Raji (cell line): ENCODE results near the gene SCN9A.

Experiments
- POLR2A ChIP-seq: IDR thresholded peaks from 2 replicates; pipeline ENCODE4 v1.6.1; 2011; ENCODE audit warnings: low read depth, low read length, control low read depth; ENCODE audit not compliant: insufficient read depth

SCN9A gene

GRCh38 chr2:166148500-166149400 is 227.0 kb downstream of the SCN9A start:
- no peak for TF ChIP-seq POLR2A

DNA sequence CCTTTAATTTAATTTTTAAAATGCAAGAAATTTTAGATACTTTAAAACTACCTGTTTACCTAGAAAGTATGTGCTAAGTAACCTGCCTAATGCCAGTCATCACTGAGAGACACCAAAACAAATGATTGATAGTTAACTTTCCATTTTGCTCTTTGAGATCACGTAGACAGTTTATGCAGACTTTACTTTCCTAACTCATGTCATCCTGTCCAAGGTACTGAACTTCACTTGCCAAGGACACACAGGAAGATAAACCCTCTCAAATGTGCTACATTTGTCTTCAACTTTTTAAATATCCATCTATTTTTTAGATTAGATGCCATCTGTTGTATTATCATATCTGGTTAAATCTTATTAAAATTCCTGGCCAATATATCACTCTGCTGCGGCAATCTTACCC is 227.9 kb downstream of the SCN9A start:
- TF ChIP-seq POLR2A = no peak
